ENCODE data around the gene PROKR1. TPM values are rescaled to one million over a fixed set of nuclear protein-coding genes. Genes with fewer than 3 reads are reported as not detected.

PROKR1 gene
- total RNA-seq, 5 donors from 2014 or later (not counting 1 experiment from before 2014, with no cell fraction given) = not detected

DNA sequence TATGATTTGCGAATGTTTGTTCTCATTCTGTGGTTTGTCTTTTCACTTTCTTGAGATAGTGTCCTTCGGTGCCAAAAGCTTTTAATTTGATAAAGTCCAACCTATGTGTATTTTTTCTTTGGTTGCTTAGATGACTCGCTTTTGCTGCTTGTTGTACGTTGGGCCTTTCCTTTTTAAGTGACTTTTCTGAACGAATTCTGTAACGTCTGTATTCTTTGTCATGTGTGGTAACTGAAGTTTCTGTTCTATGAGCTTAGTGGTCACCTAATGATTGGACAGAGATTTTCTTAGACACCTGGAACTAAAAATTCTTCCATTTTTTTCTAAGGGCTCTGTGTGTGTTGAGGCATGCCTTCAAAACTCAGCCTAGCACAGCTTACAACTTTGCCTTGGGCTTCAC is 19.6 kb upstream of the PROKR1 start:
- CTCF ChIA-PET = no interaction called here
- no peak for ATAC-seq (replicated peaks in 1 of 4)
- H3K36me3 ChIP-seq (ENCODE audit: control insufficient read depth in 2 of 2, extremely low read depth in 1 of 2, insufficient read depth in 1 of 2, low read length in 1 of 2) = no peaks in the 10 kb centered on the region
- Mint-ChIP-seq H3K9me3 (peaks cover 5 to 16% (median 6%) of the 10 kb centered on the region in 3 donors), H3K27me3 (peaks cover 0 to 7% of the 10 kb centered on the region in 2 donors), H3K4me1 (no peaks in the 10 kb centered on the region), H3K4me3 (no peak overlapping the region), H3K36me3 (peaks cover 11% of the 10 kb centered on the region), H3K27ac (no peak overlapping the region)
- no peaks in the 10 kb centered on the region for H3K27me3 ChIP-seq (replicated peaks in 1 of 2; ENCODE audit: control insufficient read depth in 2 of 2, extremely low read depth in 1 of 2, insufficient read depth in 2 of 2, low read length in 1 of 2)
- no peak for DNase-seq
- POLR2A ChIA-PET = no interaction called here
- H3K4me3 ChIP-seq (ENCODE audit: control insufficient read depth in 1 of 2, extremely low read depth in 1 of 2, low read length in 1 of 2) = no peak overlapping the region
- H3K9me3 ChIP-seq = peaks cover 3% of the 10 kb centered on the region
- no peak overlapping the region for H3K27ac ChIP-seq (ENCODE audit: low read length)
- WGBS (ENCODE audit: insufficient coverage) = 100% methylated on average over 2 of the region's 6 CpGs
- no peaks in the 10 kb centered on the region for H3K4me1 ChIP-seq (ENCODE audit: control insufficient read depth in 1 of 2, extremely low read depth in 1 of 2, insufficient read depth in 2 of 2, low read length in 2 of 2)

DNA sequence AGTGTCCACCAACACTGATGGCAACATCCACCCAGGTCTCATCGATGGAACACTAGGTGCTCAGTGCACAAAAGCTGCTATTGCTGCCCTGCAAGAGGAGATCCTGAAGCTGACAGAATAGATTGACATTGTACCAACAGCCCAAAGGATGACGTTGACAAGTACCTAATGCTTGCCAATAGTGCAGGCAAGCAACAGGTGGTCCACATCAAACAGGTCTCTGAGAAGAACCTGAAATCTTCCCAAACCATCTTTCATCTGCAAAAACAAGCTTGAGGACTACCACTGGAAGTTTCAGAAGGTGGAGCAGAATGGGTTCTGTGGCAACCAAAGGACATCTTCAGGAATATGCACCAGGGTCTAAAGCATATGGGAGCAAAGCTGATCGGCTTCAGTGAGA is 15.8 kb upstream of the PROKR1 start:
- H3K27me3 ChIP-seq (replicated peaks in 1 of 2; ENCODE audit: control insufficient read depth in 2 of 2, extremely low read depth in 1 of 2, insufficient read depth in 2 of 2, low read length in 1 of 2) = no peaks in the 10 kb centered on the region
- Mint-ChIP-seq H3K4me3 (no peak overlapping the region), H3K36me3 (peaks cover 7% of the 10 kb centered on the region), H3K27me3 (peaks cover 0 to 7% of the 10 kb centered on the region in 2 donors), H3K4me1 (no peaks in the 10 kb centered on the region), H3K9me3 (peaks cover 0 to 15% (median 7%) of the 10 kb centered on the region in 3 donors), H3K27ac (no peak overlapping the region)
- no peaks in the 10 kb centered on the region for H3K36me3 ChIP-seq (ENCODE audit: control insufficient read depth in 2 of 2, extremely low read depth in 1 of 2, insufficient read depth in 1 of 2, low read length in 1 of 2)
- POLR2A ChIA-PET = no interaction called here
- CTCF ChIA-PET = interaction anchor here in 1 of 2 donors (0.7 kb wide), 1 partner anchor 25 kb away, joined by 3 read pairs; no protein-coding TSS in a partner anchor
- H3K4me3 ChIP-seq (ENCODE audit: control insufficient read depth in 1 of 2, extremely low read depth in 1 of 2, low read length in 1 of 2) = no peak overlapping the region
- no peaks in the 10 kb centered on the region for H3K4me1 ChIP-seq (ENCODE audit: control insufficient read depth in 1 of 2, extremely low read depth in 1 of 2, insufficient read depth in 2 of 2, low read length in 2 of 2)
- no peak overlapping the region for H3K27ac ChIP-seq (ENCODE audit: low read length)
- peaks cover under 1% of the 10 kb centered on the region for H3K9me3 ChIP-seq
- 100% methylated on average over 3 of the region's 3 CpGs for WGBS (ENCODE audit: insufficient coverage)
- DNase-seq (no peak), ATAC-seq (replicated peaks in 1 of 4) (no peak)

DNA sequence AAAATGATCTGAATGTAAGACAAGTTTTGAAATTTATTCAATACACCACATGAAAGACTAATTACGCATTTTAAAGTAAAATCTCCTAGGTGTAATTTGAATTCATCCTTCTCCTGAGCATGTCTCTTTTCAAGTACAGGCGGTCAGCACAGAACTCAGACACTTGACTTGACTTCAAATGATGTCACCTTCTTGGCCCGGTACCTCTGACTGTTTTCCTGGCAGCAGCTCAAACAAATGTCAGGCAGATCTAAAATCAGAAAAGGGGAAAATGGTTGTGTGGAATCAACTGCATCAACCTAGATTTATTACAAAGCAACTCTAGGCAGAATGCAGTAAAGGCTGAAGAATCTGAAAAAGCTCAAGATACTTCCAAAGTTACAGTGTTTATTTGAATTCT is 11.4 kb upstream of the PROKR1 start:
- ATAC-seq (replicated peaks in 1 of 4) (no peak), DNase-seq (no peak)
- Mint-ChIP-seq H3K9me3 (peaks cover 0 to 8% (median 7%) of the 10 kb centered on the region in 3 donors), H3K36me3 (peaks cover 4% of the 10 kb centered on the region), H3K27me3 (peaks cover 18 to 23% of the 10 kb centered on the region in 2 donors), H3K4me1 (no peaks in the 10 kb centered on the region), H3K27ac (no peak overlapping the region), H3K4me3 (no peak overlapping the region)
- Histone ChIP-seq H3K9me3 (no peaks in the 10 kb centered on the region), H3K27ac (ENCODE audit: low read length) (no peak overlapping the region), H3K4me3 (ENCODE audit: control insufficient read depth in 1 of 2, extremely low read depth in 1 of 2, low read length in 1 of 2) (no peak overlapping the region), H3K27me3 (replicated peaks in 1 of 2; ENCODE audit: control insufficient read depth in 2 of 2, extremely low read depth in 1 of 2, insufficient read depth in 2 of 2, low read length in 1 of 2) (peaks cover 0 to 8% of the 10 kb centered on the region in 2 experiments), H3K36me3 (ENCODE audit: control insufficient read depth in 2 of 2, extremely low read depth in 1 of 2, insufficient read depth in 1 of 2, low read length in 1 of 2) (no peaks in the 10 kb centered on the region), H3K4me1 (ENCODE audit: control insufficient read depth in 1 of 2, extremely low read depth in 1 of 2, insufficient read depth in 2 of 2, low read length in 2 of 2) (no peaks in the 10 kb centered on the region)
- CTCF ChIA-PET = no interaction called here
- POLR2A ChIA-PET = no interaction called here
- 60% methylated on average over 2 of the region's 3 CpGs for WGBS (ENCODE audit: insufficient coverage)

DNA sequence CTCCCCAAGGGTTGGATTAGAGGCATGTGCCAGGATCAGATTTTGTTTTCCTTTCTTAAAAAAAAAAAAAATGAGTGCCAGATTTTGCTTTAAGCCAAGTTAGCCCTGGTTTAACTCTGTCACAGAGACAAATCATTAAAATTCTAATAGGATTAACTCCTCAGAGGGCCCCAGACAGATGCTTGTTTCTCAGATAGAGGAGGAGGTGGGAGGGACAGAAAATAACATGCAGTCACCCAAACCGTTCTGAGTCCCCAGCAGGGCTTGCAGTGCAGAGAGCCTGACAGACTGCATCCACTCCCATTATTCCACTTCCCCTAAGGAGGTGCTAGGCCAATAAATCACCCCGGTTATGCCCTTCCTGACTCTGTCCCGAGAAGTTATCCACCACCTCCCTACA is 6.3 kb upstream of the PROKR1 start:
- Mint-ChIP-seq H3K4me3 (no peak overlapping the region), H3K4me1 (peaks cover 0 to under 1% (median 0%) of the 10 kb centered on the region in 3 donors), H3K27ac (no peak overlapping the region), H3K27me3 (peaks cover 37 to 41% of the 10 kb centered on the region in 2 donors), H3K9me3 (peaks cover 0 to 17% (median 6%) of the 10 kb centered on the region in 3 donors), H3K36me3 (peaks cover 3% of the 10 kb centered on the region)
- no peak overlapping the region for H3K4me3 ChIP-seq (ENCODE audit: control insufficient read depth in 1 of 2, extremely low read depth in 1 of 2, low read length in 1 of 2)
- no peaks in the 10 kb centered on the region for H3K36me3 ChIP-seq (ENCODE audit: control insufficient read depth in 2 of 2, extremely low read depth in 1 of 2, insufficient read depth in 1 of 2, low read length in 1 of 2)
- DNase-seq (no peak), ATAC-seq (replicated peaks in 1 of 4) (no peak)
- peaks cover under 1 to 8% of the 10 kb centered on the region in 2 experiments for H3K27me3 ChIP-seq (replicated peaks in 1 of 2; ENCODE audit: control insufficient read depth in 2 of 2, extremely low read depth in 1 of 2, insufficient read depth in 2 of 2, low read length in 1 of 2)
- H3K4me1 ChIP-seq (ENCODE audit: control insufficient read depth in 1 of 2, extremely low read depth in 1 of 2, insufficient read depth in 2 of 2, low read length in 2 of 2) = no peaks in the 10 kb centered on the region
- 80% methylated on average over 1 of the region's 3 CpGs for WGBS (ENCODE audit: insufficient coverage)
- ChIA-PET CTCF (interaction anchor here in 1 of 2 donors (0.7 kb wide), 1 partner anchor 305 kb away, joined by 3 read pairs; no protein-coding TSS in a partner anchor), POLR2A (no interaction called here)
- H3K9me3 ChIP-seq = no peaks in the 10 kb centered on the region
- H3K27ac ChIP-seq (ENCODE audit: low read length) = no peak overlapping the region

DNA sequence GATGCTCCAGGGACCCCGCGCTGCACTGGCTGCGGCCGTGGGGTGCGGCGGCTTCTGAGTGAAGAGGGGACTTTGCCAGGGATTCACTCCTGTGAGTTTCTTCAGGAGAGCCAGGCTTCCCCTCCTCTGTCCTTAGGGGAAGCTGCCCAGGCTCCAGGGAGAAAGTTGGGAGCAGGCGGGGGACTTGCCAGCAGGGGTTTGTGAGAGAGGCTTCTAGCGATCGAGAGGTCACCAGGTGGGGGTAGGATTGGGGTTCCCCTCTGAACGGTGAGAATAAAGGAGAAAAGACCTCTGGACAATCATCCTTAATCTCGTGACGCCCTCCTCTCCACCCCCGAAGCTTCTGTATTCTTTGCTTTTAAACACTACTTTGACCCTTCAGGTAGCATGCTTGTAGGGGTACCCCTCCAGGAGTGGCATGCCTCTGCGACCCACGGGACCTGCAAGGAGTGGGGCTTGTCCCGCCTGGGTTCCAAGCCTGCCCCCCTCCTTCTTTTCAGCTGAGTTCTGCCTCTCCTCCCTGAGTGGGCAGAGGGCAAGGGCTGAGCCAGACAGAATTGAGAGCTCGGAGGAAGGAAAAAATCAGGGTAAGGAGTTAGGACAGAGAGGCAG is 601 bp downstream of the PROKR1 start:
- DNase-seq (no peak), ATAC-seq (replicated peaks in 1 of 4) (peak in 1 of 4 experiments; percentile 33)
- H3K4me3 Mint-ChIP-seq = peak overlapping the region; percentile 18 to 49 (median 37)
- Histone ChIP-seq H3K4me3 (ENCODE audit: control insufficient read depth in 1 of 2, extremely low read depth in 1 of 2, low read length in 1 of 2) (peak overlapping the region in 1 of 2 donors; percentile 20), H3K4me1 (ENCODE audit: control insufficient read depth in 1 of 2, extremely low read depth in 1 of 2, insufficient read depth in 2 of 2, low read length in 2 of 2) (peaks cover 0 to 10% of the 10 kb centered on the region in 2 experiments), H3K27me3 (replicated peaks in 1 of 2; ENCODE audit: control insufficient read depth in 2 of 2, extremely low read depth in 1 of 2, insufficient read depth in 2 of 2, low read length in 1 of 2) (peaks cover 8 to 40% of the 10 kb centered on the region in 2 experiments), H3K9me3 (no peaks in the 10 kb centered on the region), H3K27ac (ENCODE audit: low read length) (no peak overlapping the region), H3K36me3 (ENCODE audit: control insufficient read depth in 2 of 2, extremely low read depth in 1 of 2, insufficient read depth in 1 of 2, low read length in 1 of 2) (no peaks in the 10 kb centered on the region)
- H3K9me3 Mint-ChIP-seq = peaks cover 0 to 12% (median 6%) of the 10 kb centered on the region in 3 donors
- H3K36me3 Mint-ChIP-seq = no peaks in the 10 kb centered on the region
- H3K27ac Mint-ChIP-seq = no peak overlapping the region
- WGBS (ENCODE audit: insufficient coverage) = 26% methylated on average over 8 of the region's 17 CpGs
- CTCF ChIA-PET = no interaction called here
- H3K4me1 Mint-ChIP-seq = peaks cover 0 to 9% (median 3%) of the 10 kb centered on the region in 3 donors
- POLR2A ChIA-PET = no interaction called here
- peaks cover 63 to 67% of the 10 kb centered on the region in 2 donors for H3K27me3 Mint-ChIP-seq

DNA sequence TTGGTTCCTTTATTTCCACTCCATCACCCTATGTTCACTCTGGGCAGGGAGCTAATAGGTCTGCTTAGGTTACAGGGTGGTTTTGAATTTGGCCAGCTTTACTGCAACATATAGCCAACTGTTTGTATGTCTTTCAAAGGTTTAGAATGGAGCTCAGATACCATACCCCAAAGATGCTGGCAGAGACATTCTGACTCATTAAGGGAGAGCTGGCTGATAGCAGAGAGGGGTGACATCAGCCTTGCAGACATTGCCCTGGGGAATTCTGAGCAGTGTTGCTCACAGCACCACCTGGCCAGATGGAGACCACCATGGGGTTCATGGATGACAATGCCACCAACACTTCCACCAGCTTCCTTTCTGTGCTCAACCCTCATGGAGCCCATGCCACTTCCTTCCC is 2.1 kb downstream of the PROKR1 start:
- Histone ChIP-seq H3K4me1 (ENCODE audit: control insufficient read depth in 1 of 2, extremely low read depth in 1 of 2, insufficient read depth in 2 of 2, low read length in 2 of 2) (peaks cover 0 to 10% of the 10 kb centered on the region in 2 experiments), H3K27me3 (replicated peaks in 1 of 2; ENCODE audit: control insufficient read depth in 2 of 2, extremely low read depth in 1 of 2, insufficient read depth in 2 of 2, low read length in 1 of 2) (peaks cover 8 to 42% of the 10 kb centered on the region in 2 experiments), H3K27ac (ENCODE audit: low read length) (no peak overlapping the region), H3K9me3 (no peaks in the 10 kb centered on the region), H3K36me3 (ENCODE audit: control insufficient read depth in 2 of 2, extremely low read depth in 1 of 2, insufficient read depth in 1 of 2, low read length in 1 of 2) (no peaks in the 10 kb centered on the region), H3K4me3 (ENCODE audit: control insufficient read depth in 1 of 2, extremely low read depth in 1 of 2, low read length in 1 of 2) (no peak overlapping the region)
- Mint-ChIP-seq H3K27ac (no peak overlapping the region), H3K9me3 (peaks cover 0 to 8% (median 1%) of the 10 kb centered on the region in 3 donors), H3K4me1 (peaks cover 0 to 9% (median 3%) of the 10 kb centered on the region in 3 donors), H3K4me3 (no peak overlapping the region), H3K36me3 (no peaks in the 10 kb centered on the region), H3K27me3 (peaks cover 59 to 66% of the 10 kb centered on the region in 2 donors)
- no peak for ATAC-seq (replicated peaks in 1 of 4)
- POLR2A ChIA-PET = no interaction called here
- CTCF ChIA-PET = no interaction called here
- DNase-seq = no peak
